ENCODE measurements around the gene EEIG2. TPM values are rescaled to one million over a fixed set of nuclear protein-coding genes. Genes with fewer than 3 reads are reported as not detected.

EEIG2 gene
- total and polyA plus RNA-seq, 2 donors = 10.2 to 82.1 TPM

- H3K36me3 ChIP-seq (ENCODE audit: insufficient read depth) = no peaks in the 10 kb centered on the region
- H3K4me1 ChIP-seq (ENCODE audit: insufficient read depth) = no peaks in the 10 kb centered on the region
- no peak overlapping the region for H3K27ac ChIP-seq (ENCODE audit: low read depth)
- no peak for DNase-seq (ENCODE audit: extremely low spot score)
- WGBS = 98% methylated on average over 1 of the region's 1 CpG
- H3K4me3 ChIP-seq (ENCODE audit: low read depth, low read length) = no peak overlapping the region
Observed at GRCh38 chr1:108601708-108602410, 42.0 kb downstream of the EEIG2 start.

GRCh38 chr1:108605633-108606032 lies 45.7 kb downstream of the EEIG2 start:
- Histone ChIP-seq H3K4me3 (ENCODE audit: low read depth, low read length) (no peak overlapping the region), H3K4me1 (ENCODE audit: insufficient read depth) (no peaks in the 10 kb centered on the region)
- no peak for DNase-seq (ENCODE audit: extremely low spot score)

GRCh38 chr1:108606478-108606877 lies 46.6 kb downstream of the EEIG2 start:
- Histone ChIP-seq H3K4me3 (ENCODE audit: low read depth, low read length) (no peak overlapping the region), H3K4me1 (ENCODE audit: insufficient read depth) (no peaks in the 10 kb centered on the region), H3K27ac (ENCODE audit: low read depth) (no peak overlapping the region), H3K36me3 (ENCODE audit: insufficient read depth) (no peaks in the 10 kb centered on the region)
- no peak for DNase-seq (ENCODE audit: extremely low spot score)

More at GRCh38 chr1:108605633-108606032, 45.7 kb downstream of the EEIG2 start:
- H3K27ac ChIP-seq (ENCODE audit: low read depth) = no peak overlapping the region
- H3K36me3 ChIP-seq (ENCODE audit: insufficient read depth) = no peaks in the 10 kb centered on the region

GRCh38 chr1:108609483-108610049 lies 49.7 kb downstream of the EEIG2 start:
- 53% methylated on average over 11 of the region's 11 CpGs for whole genome bisulfite sequencing
- Histone ChIP-seq H3K4me1 (ENCODE audit: insufficient read depth) (no peaks in the 10 kb centered on the region), H3K27ac (ENCODE audit: low read depth) (no peak overlapping the region), H3K36me3 (ENCODE audit: insufficient read depth) (peaks cover 4% of the 10 kb centered on the region), H3K4me3 (ENCODE audit: low read depth, low read length) (no peak overlapping the region)
- DNase-seq (ENCODE audit: extremely low spot score) = no peak

Other genes starting within 250 kb of the EEIG2 start
- gene NBPF6, start 109.8 kb upstream of the EEIG2 start, total RNA-seq = not detected
- gene NBPF6, start 109.8 kb upstream of the EEIG2 start, polyA plus RNA-seq = not detected
- 11.4 TPM for gene HENMT1, start 101.0 kb downstream of the EEIG2 start, total RNA-seq
- gene HENMT1, start 101.0 kb downstream of the EEIG2 start, polyA plus RNA-seq = 4.7 TPM
- gene PRPF38B, start 132.2 kb downstream of the EEIG2 start, total RNA-seq = 26.6 TPM
- 29.6 TPM for gene PRPF38B, start 132.2 kb downstream of the EEIG2 start, polyA plus RNA-seq
- gene FNDC7, start 152.8 kb downstream of the EEIG2 start, total RNA-seq = not detected
- gene FNDC7, start 152.8 kb downstream of the EEIG2 start, polyA plus RNA-seq = not detected
- 118 TPM for gene STXBP3, start 186.6 kb downstream of the EEIG2 start, total RNA-seq
- gene STXBP3, start 186.6 kb downstream of the EEIG2 start, polyA plus RNA-seq = 36.7 TPM